ENCODE data around the gene JAKMIP3. TPM values are rescaled to one million over a fixed set of nuclear protein-coding genes. Genes with fewer than 3 reads are reported as not detected.

Gene JAKMIP3
- total and polyA plus RNA-seq, 12 donors = 0.18 to 7.0 (median 0.79) TPM

GRCh38 chr10:132030898-132031463 is 34.8 kb upstream of the JAKMIP3 start:
- Histone ChIP-seq H3K27me3 (peaks cover 6% of the 10 kb centered on the region), H3K4me1 (replicated peaks in 1 of 2) (peaks cover 0 to 1% of the 10 kb centered on the region in 2 donors), H3K27ac (no peak overlapping the region), H3K4me3 (no peak overlapping the region), H3K36me3 (replicated peaks in 1 of 2) (no peaks in the 10 kb centered on the region), H3K9me3 (replicated peaks in 1 of 3) (no peaks in the 10 kb centered on the region)
- TF ChIP-seq CTCF (IDR thresholded peaks at IDR 0.05) (no peak), POLR2A (IDR thresholded peaks at IDR 0.05) (no peak)
- DNase-seq = no peak
- intact Hi-C loops (cut with DNase I) = loop anchor here in 1 of 2 donors (10.0 kb wide), 1 partner anchor 114 kb away; no protein-coding TSS in a partner anchor
- WGBS, 4 donors = 64 to 78% (median 74%) methylated on average over 12 of the region's 12 CpGs

GRCh38 chr10:132033632-132034031 is 32.1 kb upstream of the JAKMIP3 start:
- Histone ChIP-seq H3K27me3 (peaks cover 20% of the 10 kb centered on the region), H3K4me1 (replicated peaks in 1 of 2) (peaks cover 0 to 5% of the 10 kb centered on the region in 2 donors), H3K9me3 (replicated peaks in 1 of 3) (no peaks in the 10 kb centered on the region), H3K36me3 (replicated peaks in 1 of 2) (no peaks in the 10 kb centered on the region), H3K27ac (no peak overlapping the region), H3K4me3 (no peak overlapping the region)
- 70 to 90% (median 81%) methylated on average over 5 of the region's 5 CpGs for WGBS, 4 donors
- intact Hi-C loops (cut with DNase I) = loop anchor here in 1 of 2 donors (10.0 kb wide), 1 partner anchor 111 kb away; no protein-coding TSS in a partner anchor
- no peak for TF ChIP-seq CTCF (IDR thresholded peaks at IDR 0.05)
- no peak for TF ChIP-seq POLR2A (IDR thresholded peaks at IDR 0.05)
- no peak for DNase-seq

- intact Hi-C loops (cut with DNase I) = loop anchor here in 1 of 2 donors (10.0 kb wide), 1 partner anchor 109 kb away; no protein-coding TSS in a partner anchor
- H3K36me3 ChIP-seq (replicated peaks in 1 of 2) = no peaks in the 10 kb centered on the region
- H3K27me3 ChIP-seq = peaks cover 18% of the 10 kb centered on the region
- no peak for DNase-seq
- 76 to 91% (median 79%) methylated on average over 4 to 8 of the region's 8 CpGs for WGBS, 4 donors
- H3K9me3 ChIP-seq (replicated peaks in 1 of 3) = no peaks in the 10 kb centered on the region
- no peak overlapping the region for H3K4me3 ChIP-seq
- H3K4me1 ChIP-seq (replicated peaks in 1 of 2) = peaks cover 0 to 5% of the 10 kb centered on the region in 2 donors
- TF ChIP-seq CTCF (IDR thresholded peaks at IDR 0.05) (no peak), POLR2A (IDR thresholded peaks at IDR 0.05) (no peak)
- H3K27ac ChIP-seq = no peak overlapping the region
These were observed 30.3 kb upstream of the JAKMIP3 start for GRCh38 chr10:132035476-132035875.

GRCh38 chr10:132036153-132036886 is 29.4 kb upstream of the JAKMIP3 start:
- peaks cover 18% of the 10 kb centered on the region for H3K27me3 ChIP-seq
- intact Hi-C loops (cut with DNase I) = loop anchor here in 1 of 2 donors (10.0 kb wide), 1 partner anchor 108 kb away; no protein-coding TSS in a partner anchor
- TF ChIP-seq POLR2A (IDR thresholded peaks at IDR 0.05) (no peak), CTCF (IDR thresholded peaks at IDR 0.05) (no peak)
- H3K36me3 ChIP-seq (replicated peaks in 1 of 2) = no peaks in the 10 kb centered on the region
- peak overlapping the region in 1 of 4 donors; percentile 55 for H3K4me3 ChIP-seq
- H3K4me1 ChIP-seq (replicated peaks in 1 of 2) = peaks cover 0 to 5% of the 10 kb centered on the region in 2 donors
- no peaks in the 10 kb centered on the region for H3K9me3 ChIP-seq (replicated peaks in 1 of 3)
- DNase-seq = peak in 2 of 7 donors; percentile 19 to 57
- WGBS, 4 donors = 1% methylated on average over 78 to 100 of the region's 100 CpGs; no CpG with 5 or more reads in 2 of the 4 donors
- peak overlapping the region in 1 of 5 donors; percentile 26 for H3K27ac ChIP-seq

Data from adrenal gland (tissue), 12 donors.